Endothelial cell of umbilical vein (primary cell): ENCODE measurements around the gene TH. TPM values are rescaled to one million over a fixed set of nuclear protein-coding genes. Genes with fewer than 3 reads are reported as not detected.

Source experiments
- BruUV-seq: library from RNA; stranded (reverse); fragments of 400-500 nt; replicated peaks from 2 replicates; lab custom pipeline; 2021; lab: Mats Ljungman, UMichigan
- CTCF ChIA-PET: fragments of 300-600, 350-600 bp; sonication (Branson Sonifier 250); formaldehyde crosslinking; loops from one replicate; lab custom pipeline; 2021; ENCODE audit warnings: antibody characterized with exemption, inconsistent platforms; lab: Charles Lee
- POLR2A ChIA-PET: fragments of 300-600, 350-600 bp; sonication (Branson Sonifier 250); formaldehyde crosslinking; loops from one replicate; lab custom pipeline; 2021; ENCODE audit warnings: antibody characterized with exemption, inconsistent platforms; lab: Charles Lee
- DNase-seq: peaks from one replicate; pipeline ENCODE4 v3.0.0-alpha.2; 2011; ENCODE audit warnings: low read depth, low spot score
- FAIRE-seq: peaks from 2 replicates; lab custom pipeline; 2011; peaks lifted over from hg19 to GRCh38; lab: Jason Lieb, UNC
- H2AFZ ChIP-seq: 2 replicates; pipeline ENCODE4 v1.6.0; 2012; ENCODE audit warnings: low read depth, low read length, control low read depth, inconsistent platforms
- H3K27ac ChIP-seq: 2 replicates; pipeline ENCODE4 v1.5.1; 2011; ENCODE audit warnings: low read depth, mild to moderate bottlenecking, control low read depth, low read length, moderate library complexity; ENCODE audit not compliant: insufficient read depth
- H3K27me3 ChIP-seq, 2 experiments: 2 replicates each; pipeline versions ENCODE4 v1.6.0 to v1.6.1; 2011; ENCODE audit warnings: low read length in 2 of 2, mixed read lengths in 1 of 2; ENCODE audit not compliant: control insufficient read depth in 2 of 2, insufficient read depth in 2 of 2
- H3K36me3 ChIP-seq, 2 experiments: 2 replicates in 1 of 2; 3 replicates in 1 of 2; pipeline ENCODE4 v1.5.1; 2011; ENCODE audit warnings: low read length in 2 of 2, mild to moderate bottlenecking in 1 of 2, moderate library complexity in 1 of 2; ENCODE audit not compliant: control insufficient read depth in 2 of 2, insufficient read depth in 2 of 2; ENCODE audit errors: extremely low read depth in 1 of 2
- H3K4me1 ChIP-seq: 3 replicates; pipeline ENCODE4 v1.5.1; 2011; ENCODE audit warnings: mild to moderate bottlenecking, low read length; ENCODE audit not compliant: control insufficient read depth, insufficient read depth; ENCODE audit errors: extremely low read depth
- H3K4me2 ChIP-seq: 2 replicates; pipeline ENCODE4 v1.6.1; 2011; ENCODE audit warnings: low read length, control low read depth, mixed read lengths; ENCODE audit not compliant: insufficient read depth
- H3K4me3 ChIP-seq, 3 experiments: fragments of 200-600 bp in 1 of 3; sonication (generic), shearing (Covaris generic) in 1 of 3; replicated peaks in 1 of 3; 2 replicates each; pipeline ENCODE4 v1.5.1; 2011 to 2016; ENCODE audit warnings: control low read depth in 3 of 3, low read length in 3 of 3, mild to moderate bottlenecking in 2 of 3, inconsistent platforms in 1 of 3, low read depth in 1 of 3, moderate library complexity in 1 of 3; ENCODE audit not compliant: insufficient read depth in 1 of 3
- H3K79me2 ChIP-seq: 2 replicates; pipeline ENCODE4 v1.6.0; 2012; ENCODE audit warnings: low read length, inconsistent platforms; ENCODE audit not compliant: control insufficient read depth, insufficient read depth
- H3K9ac ChIP-seq: replicated peaks from 2 replicates; pipeline ENCODE3; 2011; ENCODE audit warnings: low read length, control low read depth; ENCODE audit not compliant: insufficient read depth; ENCODE audit errors: extremely low read depth
- H3K9me1 ChIP-seq: replicated peaks from 3 replicates; pipeline ENCODE4 v1.6.0; 2011; ENCODE audit warnings: mild to moderate bottlenecking, low read length; ENCODE audit not compliant: control insufficient read depth, insufficient read depth; ENCODE audit errors: extremely low read depth
- H3K9me3 ChIP-seq: replicated peaks from 2 replicates; pipeline ENCODE4 v1.5.1; 2012; ENCODE audit warnings: low read length, inconsistent platforms; ENCODE audit not compliant: control insufficient read depth, insufficient read depth
- H4K20me1 ChIP-seq: replicated peaks from 2 replicates; pipeline ENCODE3; 2011; ENCODE audit warnings: mild to moderate bottlenecking, low read length; ENCODE audit not compliant: control insufficient read depth, insufficient read depth; ENCODE audit errors: extremely low read depth
- CTCF ChIP-seq, 2 donors: IDR thresholded peaks; 1 replicate in 1 of 2; 2 replicates in 1 of 2; pipeline ENCODE4 v1.5.1; 2011; ENCODE audit warnings: low read length in 2 of 2, mild to moderate bottlenecking in 2 of 2, moderate library complexity in 2 of 2, control low read depth in 1 of 2, inconsistent platforms in 1 of 2, low read depth in 1 of 2; ENCODE audit not compliant: insufficient read depth in 1 of 2; ENCODE audit errors: extremely low read depth in 1 of 2
- EZH2 ChIP-seq: IDR thresholded peaks from 2 replicates; pipeline ENCODE4 v1.6.1; 2012; ENCODE audit warnings: borderline replicate concordance, low read depth, mild to moderate bottlenecking, moderate library complexity, low read length, inconsistent platforms; ENCODE audit not compliant: severe bottlenecking
- FOS ChIP-seq: IDR thresholded peaks from 2 replicates; pipeline ENCODE4 v1.6.1; 2011; ENCODE audit warnings: mild to moderate bottlenecking, low read length, moderate library complexity, borderline replicate concordance; ENCODE audit not compliant: insufficient read depth
- GATA2 ChIP-seq: IDR thresholded peaks from 2 replicates; pipeline ENCODE4 v1.7.0; 2011; ENCODE audit warnings: low read depth, mild to moderate bottlenecking, moderate library complexity, mixed read lengths, low read length; ENCODE audit not compliant: insufficient read length, insufficient read depth
- JUN ChIP-seq: IDR thresholded peaks from 2 replicates; pipeline ENCODE4 v1.6.1; 2011; ENCODE audit warnings: borderline replicate concordance, low read depth; ENCODE audit not compliant: insufficient read length, insufficient read depth
- MAX ChIP-seq: IDR thresholded peaks from 2 replicates; pipeline ENCODE4 v1.6.1; 2011; ENCODE audit not compliant: insufficient read depth, insufficient read length
- MYC ChIP-seq: IDR thresholded peaks from one replicate; pipeline ENCODE4 v1.6.1; 2011; ENCODE audit warnings: mild to moderate bottlenecking, low read depth, low read length
- POLR2A ChIP-seq: IDR thresholded peaks from 2 replicates; pipeline ENCODE4 v1.6.1; 2012; ENCODE audit warnings: low read depth, mild to moderate bottlenecking, control low read depth, low read length
- POLR2AphosphoS5 ChIP-seq: IDR thresholded peaks from 2 replicates; pipeline ENCODE4 v1.6.1; 2012; ENCODE audit warnings: low read depth, mild to moderate bottlenecking, control low read depth, low read length, moderate library complexity; ENCODE audit not compliant: insufficient read depth
- dilution Hi-C: fragments of 300-500 bp; cut with MboI; formaldehyde crosslinking; loops from one replicate; pipeline ENCODE4 v1.15.0; 2019; ENCODE audit warnings: low sequenced_read_pairs; ENCODE audit not compliant: extremely low pct_ligation_motif_present
- intact Hi-C: fragments of 100-400 bp; cut with micrococcal nuclease; formaldehyde crosslinking; loops from one replicate; pipeline ENCODE4 v1.10.0; 2022
- polyA plus RNA-seq, 4 experiments: library from polyadenylated mRNA; depleted of rRNA in 3 of 4; stranded (reverse) in 3 of 4; unstranded in 1 of 4; fragments of >200 nt; gene quantifications; 2 replicates each; pipeline versions ENCODE4 v1.2.1 to v1.2.3, GENCODE V29; 2011 to 2012; ENCODE audit warnings: missing spikeins in 1 of 4
- total RNA-seq: library from RNA; stranded (reverse); gene quantifications from 2 replicates; pipeline ENCODE4 v1.2.3, GENCODE V29; 2021

TH gene
- total and polyA plus RNA-seq, 2 donors (not counting 3 experiments of a cell fraction or from before 2014, with no cell fraction given), result not detected

- Histone ChIP-seq H3K4me2 (no peak overlapping the region), H3K4me1 (peaks cover 3% of the 10 kb centered on the region), H3K9me1 (no peaks in the 10 kb centered on the region), H3K27ac (no peak overlapping the region), H3K27me3 (peaks cover 2 to 9% of the 10 kb centered on the region in 2 experiments), H3K9ac (no peak overlapping the region), H3K79me2 (no peaks in the 10 kb centered on the region), H3K9me3 (no peaks in the 10 kb centered on the region), H3K4me3 (no peak overlapping the region), H3K36me3 (no peaks in the 10 kb centered on the region), H4K20me1 (no peaks in the 10 kb centered on the region), H2AFZ (no peak overlapping the region)
- no TSS peak for BruUV-seq
- dilution Hi-C loops, result no loop called here
- no peak for FAIRE-seq
- TF ChIP-seq MAX (no peak), JUN (no peak)
- ChIA-PET CTCF (interaction anchor here (1.5 to 1.6 kb wide), 2 partner anchors 23 to 41 kb away, joined by 3 to 5 read pairs; no protein-coding TSS in a partner anchor), POLR2A (no interaction called here)
- intact Hi-C loops, result no loop called here
- no peak for DNase-seq
Observed at GRCh38 chr11:2134022-2135010, 37.3 kb downstream of the TH start.

- H3K9ac ChIP-seq, result no peak overlapping the region
- no peaks in the 10 kb centered on the region for H3K9me3 ChIP-seq
- FAIRE-seq (no peak), DNase-seq (no peak)
- H3K9me1 ChIP-seq, result no peaks in the 10 kb centered on the region
- H3K79me2 ChIP-seq, result no peaks in the 10 kb centered on the region
- intact Hi-C loops, result no loop called here
- H3K4me1 ChIP-seq, result peaks cover 3% of the 10 kb centered on the region
- H3K27me3 ChIP-seq, result peaks cover 2 to 9% of the 10 kb centered on the region in 2 experiments
- no peak overlapping the region for H2AFZ ChIP-seq
- H3K27ac ChIP-seq, result no peak overlapping the region
- dilution Hi-C loops, result no loop called here
- H4K20me1 ChIP-seq, result no peaks in the 10 kb centered on the region
- ChIA-PET CTCF (interaction anchor here (1.1 to 1.5 kb wide), 3 partner anchors 18 to 24 kb away, joined by 3 to 4 read pairs (median 3); no protein-coding TSS in a partner anchor), POLR2A (no interaction called here)
- TF ChIP-seq GATA2, result no peak
- TF ChIP-seq EZH2, result no peak
- TF ChIP-seq CTCF (IDR thresholded peaks at IDR 0.05; ENCODE audit: extremely low read depth in 1 of 2, insufficient read depth in 1 of 2, low read depth in 1 of 2, low read length in 2 of 2), result no peak
- no peak for TF ChIP-seq POLR2AphosphoS5
- no peak for TF ChIP-seq FOS
- TF ChIP-seq MYC, result no peak
- no peak for TF ChIP-seq JUN
- no peak for TF ChIP-seq MAX
- TF ChIP-seq POLR2A, result no peak
- no peaks in the 10 kb centered on the region for H3K36me3 ChIP-seq
- H3K4me2 ChIP-seq, result no peak overlapping the region
- H3K4me3 ChIP-seq, result no peak overlapping the region
- no TSS peak for BruUV-seq
Observed at GRCh38 chr11:2133241-2134021, 38.2 kb downstream of the TH start.
